IPS-18c (cell line): Measurements from ENCODE around the gene KIF1A.

Experiments
- H3K4me3 ChIP-seq: 2 replicates; pipeline ENCODE4 v1.7.0; 2013; ENCODE audit warnings: low read depth, mild to moderate bottlenecking, low read length, moderate library complexity; ENCODE audit not compliant: insufficient read depth
- H3K9me3 ChIP-seq: one replicate; pipeline ENCODE4 v1.6.1; 2013; ENCODE audit warnings: mild to moderate bottlenecking, low read length, moderate library complexity; ENCODE audit not compliant: control insufficient read depth, insufficient read depth

Gene KIF1A

GRCh38 chr2:240725266-240725665 is 94.8 kb downstream of the KIF1A start:
- no peaks in the 10 kb centered on the region for H3K9me3 ChIP-seq
- no peak overlapping the region for H3K4me3 ChIP-seq

GRCh38 chr2:240724431-240724830 is 95.6 kb downstream of the KIF1A start:
- H3K9me3 ChIP-seq, result no peaks in the 10 kb centered on the region
- H3K4me3 ChIP-seq, result no peak overlapping the region

GRCh38 chr2:240723851-240724250 is 96.2 kb downstream of the KIF1A start:
- Histone ChIP-seq H3K4me3 (no peak overlapping the region), H3K9me3 (no peaks in the 10 kb centered on the region)

GRCh38 chr2:240722796-240723735 is 97.0 kb downstream of the KIF1A start:
- Histone ChIP-seq H3K9me3 (no peaks in the 10 kb centered on the region), H3K4me3 (no peak overlapping the region)

- no peaks in the 10 kb centered on the region for H3K9me3 ChIP-seq
- H3K4me3 ChIP-seq, result no peak overlapping the region
Measured at GRCh38 chr2:240722376-240722775, 97.6 kb downstream of the KIF1A start.

- Histone ChIP-seq H3K9me3 (no peaks in the 10 kb centered on the region), H3K4me3 (no peak overlapping the region)
Measured at GRCh38 chr2:240721596-240722180, 98.3 kb downstream of the KIF1A start.

- no peak overlapping the region for H3K4me3 ChIP-seq
Measured at GRCh38 chr2:240720686-240721595, 99.1 kb downstream of the KIF1A start.

GRCh38 chr2:240719676-240720545 is 100.1 kb downstream of the KIF1A start:
- Histone ChIP-seq H3K9me3 (no peaks in the 10 kb centered on the region), H3K4me3 (no peak overlapping the region)

More at GRCh38 chr2:240720686-240721595, 99.1 kb downstream of the KIF1A start:
- H3K9me3 ChIP-seq, result no peaks in the 10 kb centered on the region

GRCh38 chr2:240718896-240719490 is 101.0 kb downstream of the KIF1A start:
- Histone ChIP-seq H3K4me3 (no peak overlapping the region), H3K9me3 (no peaks in the 10 kb centered on the region)

GRCh38 chr2:240717681-240718581 is 102.1 kb downstream of the KIF1A start:
- no peaks in the 10 kb centered on the region for H3K9me3 ChIP-seq
- H3K4me3 ChIP-seq, result no peak overlapping the region

GRCh38 chr2:240717181-240717641 is 102.8 kb downstream of the KIF1A start:
- Histone ChIP-seq H3K4me3 (no peak overlapping the region), H3K9me3 (no peaks in the 10 kb centered on the region)

- H3K9me3 ChIP-seq, result no peaks in the 10 kb centered on the region
- no peak overlapping the region for H3K4me3 ChIP-seq
Measured at GRCh38 chr2:240716130-240716798, 103.8 kb downstream of the KIF1A start.

GRCh38 chr2:240714747-240715725 is 105.0 kb downstream of the KIF1A start:
- H3K4me3 ChIP-seq, result no peak overlapping the region
- no peaks in the 10 kb centered on the region for H3K9me3 ChIP-seq
